ENCODE results near the gene CTNNA3.

The CTNNA3 gene

GRCh38 chr10:66673071-66673470 lies 1022.9 kb downstream of the CTNNA3 start:
- H3K4me3 ChIP-seq (ENCODE audit: low read depth, low read length), result no peak overlapping the region
- no peak for TF ChIP-seq CTCF (IDR thresholded peaks at IDR 0.05; ENCODE audit: control insufficient read depth, extremely low read depth, insufficient read depth)
- DNase-seq (ENCODE audit: low read depth), result no peak

GRCh38 chr10:66671562-66671961 lies 1024.4 kb downstream of the CTNNA3 start:
- no peak for DNase-seq (ENCODE audit: low read depth)

GRCh38 chr10:66671064-66671463 lies 1024.9 kb downstream of the CTNNA3 start:
- no peak for DNase-seq (ENCODE audit: low read depth)
- no peak for TF ChIP-seq CTCF (IDR thresholded peaks at IDR 0.05; ENCODE audit: control insufficient read depth, extremely low read depth, insufficient read depth)
- H3K4me3 ChIP-seq (ENCODE audit: low read depth, low read length), result no peak overlapping the region

More at GRCh38 chr10:66671562-66671961, 1024.4 kb downstream of the CTNNA3 start:
- no peak overlapping the region for H3K4me3 ChIP-seq (ENCODE audit: low read depth, low read length)
- no peak for TF ChIP-seq CTCF (IDR thresholded peaks at IDR 0.05; ENCODE audit: control insufficient read depth, extremely low read depth, insufficient read depth)

GRCh38 chr10:66656499-66656898 lies 1039.5 kb downstream of the CTNNA3 start:
- H3K4me3 ChIP-seq (ENCODE audit: low read depth, low read length), result no peak overlapping the region
- TF ChIP-seq CTCF (IDR thresholded peaks at IDR 0.05; ENCODE audit: control insufficient read depth, extremely low read depth, insufficient read depth), result no peak
- DNase-seq (ENCODE audit: low read depth), result peak; percentile 86

- no peak for DNase-seq (ENCODE audit: low read depth)
- TF ChIP-seq CTCF (IDR thresholded peaks at IDR 0.05; ENCODE audit: control insufficient read depth, extremely low read depth, insufficient read depth), result no peak
- H3K4me3 ChIP-seq (ENCODE audit: low read depth, low read length), result no peak overlapping the region
Measured at GRCh38 chr10:66654861-66655260, 1041.1 kb downstream of the CTNNA3 start.

GRCh38 chr10:66651308-66652082 lies 1044.5 kb downstream of the CTNNA3 start:
- H3K4me3 ChIP-seq (ENCODE audit: low read depth, low read length), result no peak overlapping the region
- no peak for TF ChIP-seq CTCF (IDR thresholded peaks at IDR 0.05; ENCODE audit: control insufficient read depth, extremely low read depth, insufficient read depth)
- DNase-seq (ENCODE audit: low read depth), result no peak

GRCh38 chr10:66649626-66650025 lies 1046.4 kb downstream of the CTNNA3 start:
- no peak for DNase-seq (ENCODE audit: low read depth)
- no peak for TF ChIP-seq CTCF (IDR thresholded peaks at IDR 0.05; ENCODE audit: control insufficient read depth, extremely low read depth, insufficient read depth)
- H3K4me3 ChIP-seq (ENCODE audit: low read depth, low read length), result no peak overlapping the region

Measured in LNCaP clone FGC (cell line).